Smooth muscle cell (in vitro differentiated cells): ENCODE data around the gene GATAD2B. TPM values are rescaled to one million over a fixed set of nuclear protein-coding genes. Genes with fewer than 3 reads are reported as not detected.

ENCODE experiments used
- DNase-seq: peaks from one replicate; lab custom pipeline; 2025; ENCODE audit not compliant: unreplicated experiment; lab: John Stamatoyannopoulos, UW
- H2AFZ ChIP-seq: fragments of 200-600 bp; sonication (generic); 2 replicates; pipeline ENCODE4 v1.6.0; 2016; ENCODE audit warnings: antibody characterized with exemption, low read depth, mild to moderate bottlenecking
- H3F3A ChIP-seq: fragments of 200-600 bp; sonication (generic); 2 replicates; pipeline ENCODE4 v1.6.0; 2017; ENCODE audit warnings: antibody characterized with exemption, low read depth
- H3K27ac ChIP-seq: fragments of 200-600 bp; sonication (generic); 2 replicates; pipeline ENCODE4 v1.5.1; 2016; ENCODE audit warnings: low read depth, mild to moderate bottlenecking
- H3K27me3 ChIP-seq: fragments of 200-600 bp; sonication (generic); 2 replicates; pipeline ENCODE4 v1.6.1; 2016; ENCODE audit warnings: low read depth, mild to moderate bottlenecking
- H3K36me3 ChIP-seq: fragments of 200-600 bp; sonication (generic); 2 replicates; pipeline ENCODE4 v1.5.1; 2016; ENCODE audit warnings: low read depth
- H3K4me1 ChIP-seq: fragments of 200-600 bp; sonication (generic); 2 replicates; pipeline ENCODE4 v1.5.1; 2016; ENCODE audit warnings: low read depth
- H3K4me2 ChIP-seq: fragments of 200-600 bp; sonication (generic); 2 replicates; pipeline ENCODE4 v1.6.0; 2016; ENCODE audit warnings: mild to moderate bottlenecking
- H3K4me3 ChIP-seq: fragments of 200-600 bp; sonication (generic); 2 replicates; pipeline ENCODE4 v1.5.1; 2016; ENCODE audit warnings: mild to moderate bottlenecking
- H3K79me2 ChIP-seq: fragments of 200-600 bp; sonication (generic); 2 replicates; pipeline ENCODE4 v1.6.0; 2016; ENCODE audit warnings: low read depth, mild to moderate bottlenecking
- H3K9ac ChIP-seq: fragments of 200-600 bp; sonication (generic); 2 replicates; pipeline ENCODE4 v1.6.0; 2016; ENCODE audit warnings: low read depth
- H3K9me3 ChIP-seq: fragments of 200-600 bp; sonication (generic); replicated peaks from 2 replicates; pipeline ENCODE4 v1.5.1; 2016; ENCODE audit warnings: low read depth
- H4K20me1 ChIP-seq: fragments of 200-600 bp; sonication (generic); 2 replicates; pipeline ENCODE4 v1.6.0; 2016; ENCODE audit warnings: low read depth
- CTCF ChIP-seq: fragments of 200-600 bp; sonication (generic); IDR thresholded peaks from 2 replicates; pipeline ENCODE4 v1.5.1; 2017; ENCODE audit warnings: borderline replicate concordance, mild to moderate bottlenecking, antibody characterized with exemption; ENCODE audit not compliant: insufficient read depth, poor library complexity, severe bottlenecking
- WGBS: methylation state at CpG from one replicate; pipeline ENCODE4 v1.1.7; 2016; ENCODE audit warnings: low lambda C conversion rate; 5-methylcytosine and 5-hydroxymethylcytosine counted together
- polyA plus RNA-seq: library from polyadenylated mRNA; unstranded; fragments of >200 nt; fragmentation: Nextera tagmentation; extraction: Ambion mirVana; gene quantifications from 2 replicates; pipeline ENCODE4 v1.2.1, GENCODE V29; 2016
- total RNA-seq: library from RNA; depleted of rRNA; stranded (reverse); fragments of >200 nt; gene quantifications from 2 replicates; pipeline ENCODE4 v1.2.3, GENCODE V29; 2014

The GATAD2B gene
- total and polyA plus RNA-seq, 2 experiments from 2014 or later = 7.8 to 24.9 TPM

DNA sequence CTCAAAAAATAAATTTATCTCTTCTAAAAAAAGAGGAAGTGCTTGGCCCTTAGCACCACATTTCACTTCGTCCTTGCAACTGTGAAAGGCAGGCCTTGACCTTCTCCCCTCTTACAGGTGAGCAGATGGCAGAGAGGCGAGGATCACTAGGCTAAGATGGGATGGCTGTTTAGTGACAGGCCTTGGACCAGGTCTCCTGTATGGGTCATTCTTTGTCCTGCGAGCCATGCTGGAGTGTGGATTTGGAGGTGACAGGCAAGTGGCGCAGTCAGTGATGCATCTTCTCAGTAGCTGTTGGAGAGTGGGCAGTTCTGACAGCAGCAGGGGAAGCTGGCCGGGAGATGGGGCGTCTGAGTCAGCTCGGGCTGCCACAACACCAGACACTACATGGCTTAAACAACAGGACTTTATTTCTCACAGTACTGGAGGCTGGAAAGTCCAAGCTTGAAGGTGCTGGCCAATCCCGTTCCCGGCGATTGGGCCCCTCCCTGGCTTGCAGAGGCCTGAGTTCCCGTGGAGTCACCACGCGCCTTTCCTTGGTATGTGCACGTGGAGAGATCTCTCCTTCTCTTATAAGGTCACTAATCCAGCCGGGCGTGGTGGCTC is 131.0 kb downstream of the GATAD2B start:
- no peaks in the 10 kb centered on the region for H3K36me3 ChIP-seq
- peaks cover 15% of the 10 kb centered on the region for H3K79me2 ChIP-seq
- no peaks in the 10 kb centered on the region for H3K27me3 ChIP-seq
- peaks cover 9% of the 10 kb centered on the region for H3F3A ChIP-seq
- H2AFZ ChIP-seq = no peak overlapping the region
- H3K9me3 ChIP-seq = no peaks in the 10 kb centered on the region
- peak overlapping the region; percentile 98 for H3K27ac ChIP-seq
- peak; percentile 35 for DNase-seq
- H3K4me1 ChIP-seq = peaks cover 23% of the 10 kb centered on the region
- H3K4me3 ChIP-seq = no peak overlapping the region
- H3K9ac ChIP-seq = peak overlapping the region; percentile 92
- H4K20me1 ChIP-seq = no peaks in the 10 kb centered on the region
- no peak for TF ChIP-seq CTCF
- 42% methylated on average over 16 of the region's 16 CpGs for whole genome bisulfite sequencing
- H3K4me2 ChIP-seq = peak overlapping the region; percentile 88

- Histone ChIP-seq H3K79me2 (peaks cover 19% of the 10 kb centered on the region), H3K27me3 (no peaks in the 10 kb centered on the region), H3K9ac (peak overlapping the region; percentile 92), H2AFZ (no peak overlapping the region), H3F3A (peaks cover 9% of the 10 kb centered on the region), H3K36me3 (no peaks in the 10 kb centered on the region), H3K4me2 (peak overlapping the region; percentile 88), H3K4me1 (peaks cover 23% of the 10 kb centered on the region), H4K20me1 (no peaks in the 10 kb centered on the region), H3K4me3 (peak overlapping the region; percentile 46), H3K27ac (peak overlapping the region; percentile 98), H3K9me3 (no peaks in the 10 kb centered on the region)
- DNase-seq = no peak
- 43% methylated on average over 9 of the region's 9 CpGs for WGBS
- no peak for TF ChIP-seq CTCF
Measured at GRCh38 chr1:153790966-153791647, 131.7 kb downstream of the GATAD2B start.

- Histone ChIP-seq H3K27me3 (no peaks in the 10 kb centered on the region), H2AFZ (no peak overlapping the region), H3K4me3 (peak overlapping the region; percentile 46), H3K9ac (peak overlapping the region; percentile 92), H3K9me3 (no peaks in the 10 kb centered on the region), H3K36me3 (no peaks in the 10 kb centered on the region), H3K4me2 (peak overlapping the region; percentile 88), H3K27ac (peak overlapping the region; percentile 98), H3F3A (peaks cover 9% of the 10 kb centered on the region), H3K79me2 (peaks cover 19% of the 10 kb centered on the region), H4K20me1 (no peaks in the 10 kb centered on the region), H3K4me1 (peaks cover 23% of the 10 kb centered on the region)
- 23% methylated on average over 16 of the region's 16 CpGs for WGBS
- DNase-seq = peak; percentile 45
- TF ChIP-seq CTCF = no peak
Measured at GRCh38 chr1:153790313-153790965, 132.3 kb downstream of the GATAD2B start.
